ENCODE measurements around the gene NDP.
A peak's percentile ranks its signal among the peaks of the same experiment; 100 is the strongest.

NDP gene, protein sequence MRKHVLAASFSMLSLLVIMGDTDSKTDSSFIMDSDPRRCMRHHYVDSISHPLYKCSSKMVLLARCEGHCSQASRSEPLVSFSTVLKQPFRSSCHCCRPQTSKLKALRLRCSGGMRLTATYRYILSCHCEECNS

DNA sequence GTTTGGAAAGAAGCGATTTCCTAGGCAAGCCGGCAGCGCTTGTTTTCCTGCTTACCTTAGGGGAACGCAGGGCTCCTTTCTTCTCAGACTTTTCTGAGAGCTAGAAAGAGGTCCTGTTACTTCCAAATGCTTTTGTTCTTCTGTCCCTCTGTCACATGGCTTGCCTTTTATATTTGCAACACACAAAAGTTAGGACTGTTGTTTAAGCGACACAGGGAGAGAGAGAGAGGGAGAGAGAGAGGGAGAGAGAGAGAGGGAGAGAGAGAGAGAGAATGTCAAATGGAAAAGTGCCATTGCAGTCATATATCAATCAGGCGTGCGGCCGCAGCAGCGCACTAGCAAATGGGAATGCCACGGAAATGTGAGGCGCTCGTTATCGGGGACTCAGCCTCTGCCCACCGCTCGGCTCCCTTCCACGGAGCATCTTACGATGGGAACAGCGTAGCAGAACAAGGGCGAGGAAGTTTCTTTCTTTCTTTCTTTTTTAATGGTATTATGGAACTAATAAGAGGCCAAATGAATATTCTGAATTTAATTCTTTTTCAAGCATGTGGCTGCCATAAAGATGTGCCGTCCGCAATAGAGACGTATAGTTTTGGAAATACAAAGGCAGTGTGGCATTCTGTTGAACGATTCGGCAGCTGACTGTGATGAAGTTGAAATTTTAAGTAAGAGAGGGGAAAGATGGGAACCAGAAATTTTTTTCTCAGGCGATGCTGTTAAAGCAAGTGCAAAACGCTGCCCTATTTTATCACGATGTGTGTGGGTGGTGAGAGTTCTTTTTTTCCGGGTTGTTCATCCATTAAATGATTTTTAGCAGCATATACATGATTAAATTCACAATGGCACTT lies at the start of gene NDP:
TSS of gene NDP (minus strand) at position 142 of the 851 bp plus-strand sequence. CDS start 14,745 bp downstream, outside the sequence.
- H3K27me3 ChIP-seq (replicated peaks; ENCODE audit: control insufficient read depth, insufficient read depth, low read length) = peaks cover 5% of the 10 kb centered on the region
- H3K9me3 ChIP-seq (ENCODE audit: control insufficient read depth, low read length) = no peaks in the 10 kb centered on the region
- peak within 1 kb of the TSS; percentile 9 for H3K9ac ChIP-seq (ENCODE audit: low read length)
- no peaks in the 10 kb centered on the region for H3K36me3 ChIP-seq (ENCODE audit: control insufficient read depth, insufficient read depth, low read length, severe bottlenecking)
- peak within 1 kb of the TSS; percentile 74 for H3K4me3 ChIP-seq (ENCODE audit: low read length)
- no peaks in the 10 kb centered on the region for H3K4me1 ChIP-seq (ENCODE audit: control insufficient read depth, insufficient read depth, low read length)
- DNase-seq (ENCODE audit: low read depth) = peak; percentile 38

DNA sequence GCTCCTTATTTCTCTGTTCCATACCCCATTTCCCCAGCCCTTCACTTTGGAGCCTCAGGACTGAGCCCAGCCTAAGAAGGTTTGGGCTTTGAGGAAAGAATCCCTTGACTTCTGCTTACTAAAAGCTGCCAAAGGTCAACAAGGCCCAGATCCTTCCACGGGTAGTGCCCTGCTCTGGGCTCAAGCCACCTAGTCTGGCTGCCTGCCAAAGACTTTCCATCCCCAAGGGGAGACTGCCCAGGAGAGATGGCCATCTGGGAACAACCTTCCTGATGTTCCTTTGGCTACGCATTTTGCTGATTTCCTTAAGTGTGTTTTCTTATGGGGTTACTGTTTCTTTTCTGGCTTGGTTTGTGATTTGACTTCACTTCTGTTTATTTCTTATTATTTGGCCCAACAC lies 49.8 kb upstream of the NDP start:
- Histone ChIP-seq H3K9ac (ENCODE audit: low read length) (no peak overlapping the region), H3K27me3 (replicated peaks; ENCODE audit: control insufficient read depth, insufficient read depth, low read length) (peaks cover 5% of the 10 kb centered on the region), H3K36me3 (ENCODE audit: control insufficient read depth, insufficient read depth, low read length, severe bottlenecking) (no peaks in the 10 kb centered on the region), H3K9me3 (ENCODE audit: control insufficient read depth, low read length) (peaks cover 3% of the 10 kb centered on the region), H3K4me3 (ENCODE audit: low read length) (no peak overlapping the region), H3K4me1 (ENCODE audit: control insufficient read depth, insufficient read depth, low read length) (no peaks in the 10 kb centered on the region)
- no peak for DNase-seq (ENCODE audit: low read depth)

DNA sequence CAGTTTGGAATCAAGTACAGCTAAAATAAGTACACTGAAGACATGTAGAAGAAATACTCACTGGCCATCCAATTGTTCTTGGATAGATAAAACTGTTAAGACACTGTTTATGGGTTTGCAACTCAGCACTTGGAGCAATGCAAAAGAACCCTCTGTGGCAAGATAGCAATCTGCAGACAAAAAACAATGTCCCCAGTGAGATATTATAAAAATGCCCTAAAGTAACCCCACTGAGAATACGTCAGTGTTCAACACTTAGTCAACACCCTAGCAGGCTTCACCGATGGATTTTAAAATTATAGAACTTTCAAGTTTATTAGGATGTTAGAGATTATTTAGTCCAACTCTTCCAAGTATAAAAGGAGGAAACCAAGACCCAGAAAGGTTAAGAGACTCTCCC lies 47.5 kb upstream of the NDP start:
- Histone ChIP-seq H3K9me3 (ENCODE audit: control insufficient read depth, low read length) (peaks cover 3% of the 10 kb centered on the region), H3K36me3 (ENCODE audit: control insufficient read depth, insufficient read depth, low read length, severe bottlenecking) (no peaks in the 10 kb centered on the region), H3K27me3 (replicated peaks; ENCODE audit: control insufficient read depth, insufficient read depth, low read length) (no peaks in the 10 kb centered on the region), H3K4me1 (ENCODE audit: control insufficient read depth, insufficient read depth, low read length) (no peaks in the 10 kb centered on the region), H3K9ac (ENCODE audit: low read length) (no peak overlapping the region), H3K4me3 (ENCODE audit: low read length) (no peak overlapping the region)
- no peak for DNase-seq (ENCODE audit: low read depth)

DNA sequence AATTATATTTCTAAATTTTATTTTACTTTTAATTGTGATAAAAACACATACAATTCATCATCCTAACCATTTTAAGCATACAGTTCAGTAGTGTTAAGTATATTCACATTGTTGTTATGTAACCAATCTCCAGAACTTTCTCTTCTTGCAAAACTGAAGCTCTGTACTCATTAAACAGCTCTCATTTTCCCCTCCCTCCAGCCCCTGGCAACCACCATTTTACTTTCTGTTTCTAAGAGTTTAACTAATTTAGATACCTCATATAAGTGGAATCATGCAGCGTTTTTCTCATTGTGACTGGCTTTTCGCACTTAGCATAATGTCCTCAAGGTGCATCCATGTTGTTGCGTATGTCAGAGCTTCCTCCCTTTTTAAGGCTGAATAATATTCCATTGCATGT lies 46.7 kb upstream of the NDP start:
- H3K4me3 ChIP-seq (ENCODE audit: low read length) = no peak overlapping the region
- peaks cover 3% of the 10 kb centered on the region for H3K9me3 ChIP-seq (ENCODE audit: control insufficient read depth, low read length)
- H3K9ac ChIP-seq (ENCODE audit: low read length) = no peak overlapping the region
- no peak for DNase-seq (ENCODE audit: low read depth)
- no peaks in the 10 kb centered on the region for H3K36me3 ChIP-seq (ENCODE audit: control insufficient read depth, insufficient read depth, low read length, severe bottlenecking)
- no peaks in the 10 kb centered on the region for H3K4me1 ChIP-seq (ENCODE audit: control insufficient read depth, insufficient read depth, low read length)
- H3K27me3 ChIP-seq (replicated peaks; ENCODE audit: control insufficient read depth, insufficient read depth, low read length) = no peaks in the 10 kb centered on the region

DNA sequence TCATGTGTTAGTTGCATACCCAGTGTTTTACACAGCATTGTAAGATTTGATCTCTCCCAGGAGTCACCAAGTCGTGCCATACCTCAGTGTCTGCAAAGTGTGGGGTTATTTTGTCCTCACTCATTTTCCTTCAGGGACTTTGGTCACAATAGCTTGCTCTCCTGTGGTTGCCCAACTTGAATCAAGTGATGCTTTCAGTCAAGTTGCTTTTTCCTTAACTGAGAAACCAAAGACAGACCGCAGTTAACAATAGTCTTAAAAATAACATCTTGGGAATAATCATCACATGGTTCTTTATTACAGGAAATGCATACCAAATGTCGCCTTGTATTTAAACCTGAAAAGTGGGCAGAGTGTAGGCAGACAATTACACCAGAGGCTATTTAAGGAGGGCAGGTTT lies 44.5 kb upstream of the NDP start:
- peaks cover 3% of the 10 kb centered on the region for H3K9me3 ChIP-seq (ENCODE audit: control insufficient read depth, low read length)
- no peak overlapping the region for H3K9ac ChIP-seq (ENCODE audit: low read length)
- no peak overlapping the region for H3K4me3 ChIP-seq (ENCODE audit: low read length)
- no peak for DNase-seq (ENCODE audit: low read depth)
- H3K4me1 ChIP-seq (ENCODE audit: control insufficient read depth, insufficient read depth, low read length) = no peaks in the 10 kb centered on the region
- H3K36me3 ChIP-seq (ENCODE audit: control insufficient read depth, insufficient read depth, low read length, severe bottlenecking) = no peaks in the 10 kb centered on the region
- no peaks in the 10 kb centered on the region for H3K27me3 ChIP-seq (replicated peaks; ENCODE audit: control insufficient read depth, insufficient read depth, low read length)

DNA sequence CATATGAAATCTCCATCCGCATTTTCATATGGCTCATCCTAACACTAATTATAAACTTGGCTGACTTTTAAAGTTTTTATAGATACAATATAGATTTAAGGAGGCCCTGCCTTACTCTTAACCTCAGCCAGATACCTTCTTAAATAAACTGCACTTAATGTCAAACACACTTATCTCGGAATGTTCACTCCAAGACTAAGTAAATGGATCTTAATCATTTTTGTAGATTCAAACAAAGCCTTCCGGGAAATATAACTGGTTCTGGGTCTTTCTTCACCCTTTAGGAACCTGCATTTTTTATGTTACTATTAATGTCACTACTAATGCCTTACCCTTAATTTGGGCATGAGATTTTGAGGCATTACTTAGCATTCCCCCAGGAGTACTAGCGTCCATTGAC lies 43.7 kb upstream of the NDP start:
- no peak overlapping the region for H3K4me3 ChIP-seq (ENCODE audit: low read length)
- no peaks in the 10 kb centered on the region for H3K27me3 ChIP-seq (replicated peaks; ENCODE audit: control insufficient read depth, insufficient read depth, low read length)
- no peak overlapping the region for H3K9ac ChIP-seq (ENCODE audit: low read length)
- H3K9me3 ChIP-seq (ENCODE audit: control insufficient read depth, low read length) = no peaks in the 10 kb centered on the region
- H3K4me1 ChIP-seq (ENCODE audit: control insufficient read depth, insufficient read depth, low read length) = no peaks in the 10 kb centered on the region
- DNase-seq (ENCODE audit: low read depth) = no peak
- H3K36me3 ChIP-seq (ENCODE audit: control insufficient read depth, insufficient read depth, low read length, severe bottlenecking) = no peaks in the 10 kb centered on the region

DNA sequence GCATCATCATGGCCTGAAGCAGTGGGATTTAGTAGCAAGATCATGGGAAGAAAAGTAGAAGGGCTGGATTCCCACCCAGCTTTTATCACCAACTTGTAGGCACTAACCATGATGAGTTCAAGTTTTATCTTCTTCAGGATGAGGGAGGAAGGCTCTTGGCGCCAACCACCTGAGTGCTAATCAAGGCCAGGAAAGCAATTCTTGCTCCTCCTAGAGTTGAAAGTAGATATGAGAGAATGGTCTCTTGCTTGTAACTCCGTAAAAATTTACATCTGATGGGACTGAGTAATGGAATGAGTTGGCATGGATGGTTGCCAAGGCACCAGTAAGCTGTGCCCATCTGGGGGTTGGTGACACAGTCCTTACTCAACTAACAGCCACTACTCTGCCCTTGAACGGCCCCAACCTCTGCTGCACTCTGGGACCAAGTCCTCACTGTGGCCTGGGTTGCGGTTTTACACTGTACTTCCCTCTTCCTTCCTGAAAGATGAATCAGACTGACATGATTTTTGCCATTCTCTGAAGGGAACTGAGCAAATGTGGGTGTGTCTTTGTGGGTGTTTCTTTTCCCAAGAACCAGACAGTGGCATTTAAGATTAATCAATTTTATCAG lies 39.4 kb upstream of the NDP start:
- Histone ChIP-seq H3K4me1 (ENCODE audit: control insufficient read depth, insufficient read depth, low read length) (no peaks in the 10 kb centered on the region), H3K9me3 (ENCODE audit: control insufficient read depth, low read length) (no peaks in the 10 kb centered on the region), H3K27me3 (replicated peaks; ENCODE audit: control insufficient read depth, insufficient read depth, low read length) (no peaks in the 10 kb centered on the region), H3K4me3 (ENCODE audit: low read length) (no peak overlapping the region), H3K36me3 (ENCODE audit: control insufficient read depth, insufficient read depth, low read length, severe bottlenecking) (no peaks in the 10 kb centered on the region), H3K9ac (ENCODE audit: low read length) (no peak overlapping the region)
- peak; percentile 69 for DNase-seq (ENCODE audit: low read depth)

DNA sequence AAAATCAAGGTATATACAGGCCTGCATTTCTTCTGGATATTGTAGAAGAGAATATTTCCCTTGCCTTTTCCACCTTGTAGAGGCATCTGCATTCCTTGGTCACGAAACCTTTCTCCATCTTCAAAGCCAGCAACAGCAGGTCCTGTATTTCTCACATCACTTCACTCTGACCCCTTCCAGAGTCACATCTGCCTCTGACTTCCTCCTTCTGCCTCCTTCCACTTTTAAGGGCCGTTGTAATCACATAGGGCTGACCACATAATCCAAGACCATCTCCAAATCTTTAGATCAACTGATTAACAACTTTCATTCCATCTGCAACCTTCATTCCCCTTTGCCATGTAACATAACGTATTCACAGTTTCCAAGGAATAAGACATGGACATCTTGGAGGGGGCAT lies 38.3 kb upstream of the NDP start:
- no peak for DNase-seq (ENCODE audit: low read depth)

DNA sequence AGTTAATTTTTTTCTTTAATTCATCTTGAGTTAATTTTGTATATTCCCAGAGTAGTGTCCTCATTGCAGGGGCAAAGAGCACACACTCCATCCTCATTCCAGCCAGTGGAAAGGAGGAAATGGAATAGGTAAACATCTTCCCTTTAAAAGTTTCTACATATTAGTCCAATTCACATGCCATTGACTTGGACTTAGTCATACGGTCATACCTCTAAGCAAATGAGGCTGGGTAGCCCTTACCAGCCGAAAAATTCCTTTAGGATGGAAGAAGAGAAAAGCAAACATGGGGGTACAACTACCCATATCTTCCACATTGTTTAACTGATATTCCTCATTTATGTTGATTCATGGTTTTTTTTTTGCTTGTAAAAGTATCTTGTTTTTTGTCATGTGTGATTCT lies 37.4 kb upstream of the NDP start:
- H3K9me3 ChIP-seq (ENCODE audit: control insufficient read depth, low read length) = no peaks in the 10 kb centered on the region
- H3K27me3 ChIP-seq (replicated peaks; ENCODE audit: control insufficient read depth, insufficient read depth, low read length) = no peaks in the 10 kb centered on the region
- no peak for DNase-seq (ENCODE audit: low read depth)
- no peaks in the 10 kb centered on the region for H3K36me3 ChIP-seq (ENCODE audit: control insufficient read depth, insufficient read depth, low read length, severe bottlenecking)
- no peak overlapping the region for H3K4me3 ChIP-seq (ENCODE audit: low read length)
- no peak overlapping the region for H3K9ac ChIP-seq (ENCODE audit: low read length)
- H3K4me1 ChIP-seq (ENCODE audit: control insufficient read depth, insufficient read depth, low read length) = no peaks in the 10 kb centered on the region

More for the DNA sequence above, 38.3 kb upstream of the NDP start:
- no peak overlapping the region for H3K4me3 ChIP-seq (ENCODE audit: low read length)
- H3K9ac ChIP-seq (ENCODE audit: low read length) = no peak overlapping the region
- no peaks in the 10 kb centered on the region for H3K9me3 ChIP-seq (ENCODE audit: control insufficient read depth, low read length)
- H3K27me3 ChIP-seq (replicated peaks; ENCODE audit: control insufficient read depth, insufficient read depth, low read length) = no peaks in the 10 kb centered on the region
- no peaks in the 10 kb centered on the region for H3K4me1 ChIP-seq (ENCODE audit: control insufficient read depth, insufficient read depth, low read length)
- no peaks in the 10 kb centered on the region for H3K36me3 ChIP-seq (ENCODE audit: control insufficient read depth, insufficient read depth, low read length, severe bottlenecking)

DNA sequence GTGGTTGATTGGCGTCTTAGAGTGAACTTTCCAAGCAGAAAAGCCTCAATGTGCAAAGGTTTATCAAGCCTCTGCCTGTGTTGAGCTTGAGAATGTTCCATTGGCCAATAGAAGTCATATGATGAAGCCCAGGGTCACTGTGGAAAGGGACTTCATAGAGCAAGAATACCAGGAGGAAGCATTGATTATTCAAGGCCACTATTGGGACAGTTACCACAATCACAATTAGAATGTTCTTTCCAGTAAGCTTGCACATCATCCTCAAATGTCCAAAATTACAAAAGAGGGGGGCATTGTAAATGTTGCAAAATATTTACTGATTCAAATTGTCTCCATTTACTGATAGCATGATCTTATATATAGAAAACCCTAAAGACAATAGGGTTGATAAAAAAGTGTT lies 32.9 kb upstream of the NDP start:
- Histone ChIP-seq H3K27me3 (replicated peaks; ENCODE audit: control insufficient read depth, insufficient read depth, low read length) (no peaks in the 10 kb centered on the region), H3K36me3 (ENCODE audit: control insufficient read depth, insufficient read depth, low read length, severe bottlenecking) (no peaks in the 10 kb centered on the region), H3K4me1 (ENCODE audit: control insufficient read depth, insufficient read depth, low read length) (peaks cover 5% of the 10 kb centered on the region), H3K9me3 (ENCODE audit: control insufficient read depth, low read length) (no peaks in the 10 kb centered on the region), H3K9ac (ENCODE audit: low read length) (no peak overlapping the region), H3K4me3 (ENCODE audit: low read length) (no peak overlapping the region)
- no peak for DNase-seq (ENCODE audit: low read depth)

DNA sequence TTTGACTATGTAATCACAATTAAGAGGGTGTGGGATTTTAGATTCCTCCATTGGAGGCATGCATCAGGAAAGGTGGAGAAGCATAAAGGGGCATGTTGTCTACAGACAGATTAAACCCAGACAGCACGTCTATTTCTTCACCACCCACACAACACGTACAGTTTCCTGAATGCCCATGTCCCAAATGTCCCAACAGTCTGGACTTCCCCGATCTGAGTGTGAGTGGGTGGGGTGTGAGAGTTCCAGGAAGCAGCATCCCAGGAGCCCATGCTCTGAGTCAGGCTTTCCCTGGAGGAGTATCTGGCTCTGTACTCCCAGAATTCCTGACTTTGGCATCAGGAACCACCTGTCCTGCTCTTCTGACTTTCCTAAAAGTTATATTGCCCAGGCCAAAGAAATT lies 30.8 kb upstream of the NDP start:
- Histone ChIP-seq H3K9me3 (ENCODE audit: control insufficient read depth, low read length) (no peaks in the 10 kb centered on the region), H3K4me3 (ENCODE audit: low read length) (no peak overlapping the region), H3K9ac (ENCODE audit: low read length) (no peak overlapping the region), H3K4me1 (ENCODE audit: control insufficient read depth, insufficient read depth, low read length) (peaks cover 5% of the 10 kb centered on the region), H3K36me3 (ENCODE audit: control insufficient read depth, insufficient read depth, low read length, severe bottlenecking) (no peaks in the 10 kb centered on the region), H3K27me3 (replicated peaks; ENCODE audit: control insufficient read depth, insufficient read depth, low read length) (no peaks in the 10 kb centered on the region)
- peak; percentile 3 for DNase-seq (ENCODE audit: low read depth)
